ENCODE measurements around the gene FAM221B. TPM values are rescaled to one million over a fixed set of nuclear protein-coding genes. Genes with fewer than 3 reads are reported as not detected.

Gene FAM221B
- not detected for polyA plus RNA-seq (2012; ENCODE audit: missing spikeins)

- TF ChIP-seq POLR2A (IDR thresholded peaks at IDR 0.05; ENCODE audit: low read depth, low read length) = no peak
- TF ChIP-seq TAF1 (IDR thresholded peaks at IDR 0.05; ENCODE audit: borderline replicate concordance, low read depth, low read length) = no peak
- TF ChIP-seq POLR2AphosphoS5 (IDR thresholded peaks at IDR 0.05; ENCODE audit: low read depth, low read length) = no peak
- DNase-seq (ENCODE audit: insufficient read length) = no peak
- no peak for FAIRE-seq
Measured at GRCh38 chr9:35828716-35829083, at the start of gene FAM221B. FAM221B (minus strand) TSS chr9:35828732; CDS start chr9:35826161, 2,571 bp downstream.

GRCh38 chr9:35872505-35872904 lies 44.0 kb upstream of the FAM221B start:
- TF ChIP-seq POLR2AphosphoS5 (IDR thresholded peaks at IDR 0.05; ENCODE audit: low read depth, low read length) (no peak), POLR2A (IDR thresholded peaks at IDR 0.05; ENCODE audit: low read depth, low read length) (no peak), TAF1 (IDR thresholded peaks at IDR 0.05; ENCODE audit: borderline replicate concordance, low read depth, low read length) (no peak)
- FAIRE-seq = no peak
- no peak for DNase-seq (ENCODE audit: insufficient read length)

- FAIRE-seq (no peak), DNase-seq (ENCODE audit: insufficient read length) (no peak)
- no peak for TF ChIP-seq POLR2A (IDR thresholded peaks at IDR 0.05; ENCODE audit: low read depth, low read length)
- no peak for TF ChIP-seq POLR2AphosphoS5 (IDR thresholded peaks at IDR 0.05; ENCODE audit: low read depth, low read length)
- no peak for TF ChIP-seq TAF1 (IDR thresholded peaks at IDR 0.05; ENCODE audit: borderline replicate concordance, low read depth, low read length)
Measured at GRCh38 chr9:35871545-35871944, 43.0 kb upstream of the FAM221B start.

GRCh38 chr9:35870351-35870923 lies 41.9 kb upstream of the FAM221B start, which contains the start of gene OR13J1:
OR13J1 (minus strand) TSS chr9:35870401; CDS start chr9:35870401, 0 bp downstream.
- TF ChIP-seq POLR2A (IDR thresholded peaks at IDR 0.05; ENCODE audit: low read depth, low read length) (no peak), TAF1 (IDR thresholded peaks at IDR 0.05; ENCODE audit: borderline replicate concordance, low read depth, low read length) (no peak), POLR2AphosphoS5 (IDR thresholded peaks at IDR 0.05; ENCODE audit: low read depth, low read length) (no peak)
- DNase-seq (ENCODE audit: insufficient read length) (no peak), FAIRE-seq (no peak)

- DNase-seq (ENCODE audit: insufficient read length) = no peak
- no peak for FAIRE-seq
- TF ChIP-seq POLR2AphosphoS5 (IDR thresholded peaks at IDR 0.05; ENCODE audit: low read depth, low read length) = no peak
- no peak for TF ChIP-seq POLR2A (IDR thresholded peaks at IDR 0.05; ENCODE audit: low read depth, low read length)
- no peak for TF ChIP-seq TAF1 (IDR thresholded peaks at IDR 0.05; ENCODE audit: borderline replicate concordance, low read depth, low read length)
Measured at GRCh38 chr9:35869621-35870216, 41.2 kb upstream of the FAM221B start.

DNA sequence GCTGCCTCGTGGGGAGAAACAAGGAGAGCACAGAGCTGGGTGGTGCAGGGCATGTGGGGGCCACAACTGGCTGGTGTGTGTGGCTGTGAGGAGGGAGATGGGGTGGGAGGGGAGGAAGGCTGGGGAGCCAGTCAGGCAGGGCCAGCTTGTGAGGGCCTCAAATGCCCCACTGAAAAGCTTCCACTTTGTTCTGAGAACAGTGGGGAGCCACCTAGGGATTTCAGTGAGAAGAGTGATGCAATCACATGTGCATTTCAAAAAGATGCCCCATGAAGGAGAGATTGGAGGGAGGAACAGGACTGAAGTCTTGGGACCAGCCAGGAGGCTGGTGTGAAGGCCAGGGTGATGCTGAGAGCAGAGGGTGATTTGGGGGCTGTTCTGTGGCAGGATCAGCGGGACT lies 40.4 kb upstream of the FAM221B start:
- TF ChIP-seq TAF1 (IDR thresholded peaks at IDR 0.05; ENCODE audit: borderline replicate concordance, low read depth, low read length) (no peak), POLR2AphosphoS5 (IDR thresholded peaks at IDR 0.05; ENCODE audit: low read depth, low read length) (no peak)
- FAIRE-seq (no peak), DNase-seq (ENCODE audit: insufficient read length) (no peak)

DNA sequence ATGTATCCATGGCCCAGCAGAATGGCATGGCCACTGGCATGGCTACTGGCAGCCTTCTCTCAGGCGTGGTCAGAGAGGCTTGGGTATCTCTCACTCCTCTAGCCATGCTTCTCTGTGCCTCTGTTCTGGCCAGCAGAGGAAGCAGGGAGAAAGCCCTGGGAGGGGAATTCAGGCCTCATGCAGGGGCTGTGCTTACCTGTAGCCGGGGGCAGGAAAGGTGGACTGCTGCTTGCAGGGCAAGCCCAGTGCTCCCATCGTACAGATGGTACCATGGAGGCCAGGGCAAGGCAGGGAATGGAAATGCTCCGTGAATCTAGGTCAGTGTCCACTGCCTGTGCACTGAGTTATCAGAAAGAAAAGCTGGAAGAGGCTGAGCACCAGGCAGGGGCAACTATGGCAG lies 39.0 kb upstream of the FAM221B start:
- FAIRE-seq (no peak), DNase-seq (ENCODE audit: insufficient read length) (no peak)
- TF ChIP-seq POLR2AphosphoS5 (IDR thresholded peaks at IDR 0.05; ENCODE audit: low read depth, low read length) (no peak), POLR2A (IDR thresholded peaks at IDR 0.05; ENCODE audit: low read depth, low read length) (no peak), TAF1 (IDR thresholded peaks at IDR 0.05; ENCODE audit: borderline replicate concordance, low read depth, low read length) (no peak)

DNA sequence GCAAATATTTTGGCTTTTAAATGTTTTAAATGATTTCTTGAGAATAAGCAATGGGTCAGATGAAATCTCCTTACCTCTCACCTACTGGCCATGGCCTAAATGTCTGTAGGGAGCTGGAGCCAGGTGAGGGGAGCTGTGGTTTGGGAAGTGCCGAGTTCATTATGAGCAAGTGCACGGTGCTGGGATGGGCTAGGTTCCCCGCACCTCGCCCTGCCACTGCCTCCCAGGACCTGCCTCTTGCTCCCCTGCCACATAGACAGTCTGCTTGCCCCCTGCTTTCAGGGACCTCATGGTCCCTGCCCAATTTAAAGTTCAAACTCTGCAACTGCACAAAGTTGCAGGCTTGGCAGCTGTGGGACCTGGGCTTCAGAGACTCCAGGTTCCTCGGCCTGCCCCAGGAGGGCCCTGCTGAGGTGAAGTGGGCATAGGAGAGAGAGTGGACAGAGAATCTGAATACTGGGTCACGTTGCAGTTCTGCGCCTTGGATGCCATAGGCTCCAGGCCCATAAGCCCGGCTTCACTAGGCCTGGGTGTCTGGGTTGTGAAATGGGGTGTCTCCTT lies 36.2 kb upstream of the FAM221B start:
- FAIRE-seq (no peak), DNase-seq (ENCODE audit: insufficient read length) (no peak)
- TF ChIP-seq POLR2AphosphoS5 (IDR thresholded peaks at IDR 0.05; ENCODE audit: low read depth, low read length) (no peak), TAF1 (IDR thresholded peaks at IDR 0.05; ENCODE audit: borderline replicate concordance, low read depth, low read length) (no peak), POLR2A (IDR thresholded peaks at IDR 0.05; ENCODE audit: low read depth, low read length) (no peak)

- FAIRE-seq (no peak), DNase-seq (ENCODE audit: insufficient read length) (no peak)
- TF ChIP-seq TAF1 (IDR thresholded peaks at IDR 0.05; ENCODE audit: borderline replicate concordance, low read depth, low read length) = no peak
- no peak for TF ChIP-seq POLR2A (IDR thresholded peaks at IDR 0.05; ENCODE audit: low read depth, low read length)
- no peak for TF ChIP-seq POLR2AphosphoS5 (IDR thresholded peaks at IDR 0.05; ENCODE audit: low read depth, low read length)
Measured at GRCh38 chr9:35863583-35863982, 35.1 kb upstream of the FAM221B start.

DNA sequence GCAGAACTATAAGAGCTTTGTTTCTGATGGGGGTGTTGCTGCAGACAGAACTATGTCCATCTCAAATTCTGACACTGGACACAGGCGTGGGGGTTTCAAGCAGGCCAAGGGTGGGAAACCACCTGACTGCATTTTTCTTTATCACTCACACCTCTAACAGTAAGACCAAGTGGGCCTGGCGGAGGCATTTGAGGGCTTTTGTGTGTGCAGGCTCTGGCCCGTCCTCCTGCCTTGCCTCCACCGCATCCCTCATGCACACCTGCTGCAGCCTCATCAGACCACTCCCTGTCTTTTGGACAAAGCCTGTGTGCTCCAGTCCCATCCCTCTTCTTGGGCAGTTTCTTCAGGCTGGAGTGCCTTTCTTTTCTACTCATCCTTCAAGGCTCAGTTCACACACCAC lies 33.8 kb upstream of the FAM221B start:
- no peak for FAIRE-seq
- TF ChIP-seq POLR2AphosphoS5 (IDR thresholded peaks at IDR 0.05; ENCODE audit: low read depth, low read length) (no peak), TAF1 (IDR thresholded peaks at IDR 0.05; ENCODE audit: borderline replicate concordance, low read depth, low read length) (no peak), POLR2A (IDR thresholded peaks at IDR 0.05; ENCODE audit: low read depth, low read length) (no peak)
- DNase-seq (ENCODE audit: insufficient read length) = no peak

GRCh38 chr9:35861161-35861897 lies 32.8 kb upstream of the FAM221B start:
- FAIRE-seq (no peak), DNase-seq (ENCODE audit: insufficient read length) (no peak)
- TF ChIP-seq TAF1 (IDR thresholded peaks at IDR 0.05; ENCODE audit: borderline replicate concordance, low read depth, low read length) (no peak), POLR2AphosphoS5 (IDR thresholded peaks at IDR 0.05; ENCODE audit: low read depth, low read length) (no peak), POLR2A (IDR thresholded peaks at IDR 0.05; ENCODE audit: low read depth, low read length) (no peak)

All from GM12892 (cell line).